GM21367 (cell line): ENCODE measurements around the gene CPNE7.

ENCODE experiments used
- ATAC-seq: cut with Tn5 transposase; IDR thresholded peaks from one replicate; pipeline ENCODE4 v1.9.1; 2021; ENCODE audit not compliant: unreplicated experiment

Gene CPNE7

DNA sequence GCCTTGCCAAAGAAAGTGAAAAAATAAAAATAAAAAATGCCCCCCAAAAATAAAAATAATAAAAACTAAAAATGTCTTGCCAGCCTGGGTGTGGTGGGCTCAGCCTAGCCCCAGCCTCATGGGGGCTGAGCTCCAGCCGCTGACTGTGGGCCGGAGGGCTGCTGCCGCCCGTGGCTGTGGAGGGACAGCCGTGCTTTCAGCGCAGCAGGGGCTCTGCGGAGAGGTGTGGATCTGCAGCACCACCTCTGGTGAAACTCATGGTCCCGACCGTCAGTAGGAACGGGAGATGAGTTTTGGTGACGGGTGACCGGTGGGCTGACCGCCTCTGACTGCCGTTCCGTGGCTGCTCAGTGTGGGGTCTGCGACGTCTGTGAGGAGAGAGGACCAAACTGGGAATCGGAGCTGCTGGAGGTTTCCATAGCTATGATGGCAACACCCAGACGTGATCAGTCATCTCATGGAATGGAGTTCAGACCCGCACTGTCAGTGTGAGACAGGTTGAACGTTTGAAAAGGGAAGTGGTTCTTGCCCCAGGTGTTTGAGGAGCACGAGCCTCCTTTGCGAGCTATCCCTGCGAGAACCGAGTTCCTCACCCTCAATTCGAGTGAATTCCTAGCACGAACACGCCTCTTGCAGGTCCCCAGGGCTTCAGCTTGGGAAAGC lies 27.1 kb upstream of the CPNE7 start:
- ATAC-seq = no peak

- ATAC-seq = no peak
Measured at GRCh38 chr16:89549007-89549700, 26.4 kb upstream of the CPNE7 start.

- no peak for ATAC-seq
Measured at GRCh38 chr16:89550421-89551007, 25.0 kb upstream of the CPNE7 start.

GRCh38 chr16:89552329-89552728 lies 23.2 kb upstream of the CPNE7 start:
- ATAC-seq = no peak

- ATAC-seq = no peak
Measured at GRCh38 chr16:89552913-89553312, 22.6 kb upstream of the CPNE7 start.

- ATAC-seq = no peak
Measured at GRCh38 chr16:89553733-89554132, 21.8 kb upstream of the CPNE7 start.

GRCh38 chr16:89554343-89554742 lies 21.2 kb upstream of the CPNE7 start:
- ATAC-seq = no peak

DNA sequence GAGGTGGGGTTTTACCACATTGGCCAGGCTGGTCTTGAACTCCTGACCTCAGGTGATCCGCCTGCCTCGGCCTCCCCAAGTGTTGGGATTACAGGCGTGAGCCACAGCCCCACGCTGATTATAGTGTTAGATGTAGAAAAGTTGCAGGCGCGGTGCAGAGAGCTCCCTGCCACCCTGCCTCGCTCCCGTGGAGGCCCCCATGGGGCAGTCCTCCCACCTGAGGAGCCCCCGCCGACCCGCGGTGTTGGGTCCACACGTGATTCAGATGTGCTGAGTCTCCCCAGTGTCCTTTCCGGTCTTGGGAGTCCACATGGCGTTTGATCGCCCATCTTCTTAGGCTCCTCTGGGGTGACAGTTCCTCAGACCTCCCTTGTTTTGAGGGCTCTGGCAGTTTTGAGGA lies 20.3 kb upstream of the CPNE7 start:
- ATAC-seq = no peak

DNA sequence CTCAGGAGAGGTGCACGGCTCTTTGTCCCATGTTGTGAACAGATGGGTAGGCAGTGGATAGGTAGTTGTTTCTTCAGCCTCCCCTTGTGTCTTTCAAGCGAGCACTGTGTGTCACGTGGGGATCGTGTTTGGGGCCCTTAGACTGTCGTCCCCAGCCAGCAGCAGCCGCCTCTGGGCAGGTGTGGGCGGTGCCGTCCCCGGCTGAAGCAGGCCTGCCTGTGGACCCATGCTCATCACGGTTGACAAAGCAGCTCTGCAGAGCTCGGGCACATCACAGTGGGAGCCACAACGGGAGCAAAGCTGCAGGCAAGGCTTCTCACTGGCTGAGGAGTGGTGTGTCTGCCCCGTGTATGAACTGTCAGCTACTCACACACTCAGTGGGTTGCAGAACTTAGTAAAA lies 19.8 kb upstream of the CPNE7 start:
- no peak for ATAC-seq

GRCh38 chr16:89556750-89557689 lies 18.5 kb upstream of the CPNE7 start:
- ATAC-seq = no peak

DNA sequence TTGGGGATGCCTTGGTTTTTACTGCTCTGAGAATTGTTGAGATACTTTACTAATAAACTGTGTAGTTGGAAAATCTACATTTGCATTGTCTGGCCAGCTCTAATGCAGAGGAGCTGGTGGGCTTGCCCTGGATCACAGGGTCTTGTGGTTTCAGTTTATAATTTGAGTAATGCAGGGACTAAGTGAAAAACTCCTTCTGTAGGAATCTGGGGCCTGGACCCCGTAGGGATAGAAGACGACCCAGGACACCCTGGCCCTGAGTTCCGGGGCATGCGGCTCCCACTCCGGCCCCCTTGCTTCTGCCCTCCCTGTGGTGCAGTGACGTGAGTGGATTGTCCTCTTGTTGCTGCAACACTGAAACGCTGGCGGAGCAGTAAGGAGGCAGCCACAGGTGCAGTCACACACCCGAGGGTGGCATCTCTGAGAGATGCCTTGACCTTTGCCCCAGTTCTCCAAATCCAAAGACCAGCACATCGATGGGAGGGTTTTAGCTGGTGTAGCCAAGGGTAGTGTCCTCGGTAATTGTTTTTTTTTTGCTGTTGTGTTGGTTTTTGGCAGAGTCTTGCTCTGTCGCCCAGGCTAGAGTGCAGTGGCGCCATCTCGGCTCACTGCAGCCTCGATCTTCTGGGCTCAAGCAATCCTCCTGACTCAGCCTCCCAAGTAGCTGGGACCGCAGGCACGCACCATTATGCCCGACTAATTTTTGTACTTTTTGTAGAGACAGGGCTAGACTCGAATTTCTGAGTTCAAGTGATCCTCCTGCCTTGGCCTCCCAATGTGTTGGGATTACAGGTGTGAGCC lies 17.7 kb upstream of the CPNE7 start:
- no peak for ATAC-seq

- peak; percentile 72 for ATAC-seq
Measured at GRCh38 chr16:89560378-89561141, 15.0 kb upstream of the CPNE7 start, which contains the start of gene RPL13. Gene RPL13 (plus strand): TSS chr16:89560682. CDS start chr16:89560960, 278 bp downstream.

DNA sequence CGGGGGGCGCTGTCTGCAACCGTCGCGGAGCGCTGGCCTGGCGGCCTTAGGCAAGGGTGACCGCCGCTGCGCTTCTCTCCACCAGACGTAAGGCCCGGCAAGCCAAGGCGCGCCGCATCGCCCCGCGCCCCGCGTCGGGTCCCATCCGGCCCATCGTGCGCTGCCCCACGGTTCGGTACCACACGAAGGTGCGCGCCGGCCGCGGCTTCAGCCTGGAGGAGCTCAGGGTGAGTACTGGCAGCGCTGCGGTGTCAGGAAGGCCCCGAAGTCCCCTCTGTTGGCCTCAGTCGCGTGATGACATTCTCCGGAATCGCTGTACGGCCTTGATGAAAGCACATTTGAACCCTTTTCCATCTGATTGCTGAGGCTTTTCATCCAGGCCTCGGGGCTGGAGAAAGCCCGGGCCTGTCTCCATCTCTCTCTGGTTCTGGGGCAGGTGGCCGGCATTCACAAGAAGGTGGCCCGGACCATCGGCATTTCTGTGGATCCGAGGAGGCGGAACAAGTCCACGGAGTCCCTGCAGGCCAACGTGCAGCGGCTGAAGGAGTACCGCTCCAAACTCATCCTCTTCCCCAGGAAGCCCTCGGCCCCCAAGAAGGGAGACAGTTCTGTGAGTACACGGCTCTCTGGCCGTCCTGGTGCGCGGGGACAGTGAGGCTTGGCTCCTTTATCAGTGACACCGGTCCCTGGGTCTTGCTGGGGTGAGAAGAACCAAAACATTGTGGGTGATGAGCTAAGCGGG lies 14.2 kb upstream of the CPNE7 start:
- ATAC-seq = no peak

- ATAC-seq = no peak
Measured at GRCh38 chr16:89561884-89562599, 13.5 kb upstream of the CPNE7 start.

DNA sequence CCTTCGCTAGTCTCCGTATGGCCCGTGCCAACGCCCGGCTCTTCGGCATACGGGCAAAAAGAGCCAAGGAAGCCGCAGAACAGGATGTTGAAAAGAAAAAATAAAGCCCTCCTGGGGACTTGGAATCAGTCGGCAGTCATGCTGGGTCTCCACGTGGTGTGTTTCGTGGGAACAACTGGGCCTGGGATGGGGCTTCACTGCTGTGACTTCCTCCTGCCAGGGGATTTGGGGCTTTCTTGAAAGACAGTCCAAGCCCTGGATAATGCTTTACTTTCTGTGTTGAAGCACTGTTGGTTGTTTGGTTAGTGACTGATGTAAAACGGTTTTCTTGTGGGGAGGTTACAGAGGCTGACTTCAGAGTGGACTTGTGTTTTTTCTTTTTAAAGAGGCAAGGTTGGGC lies 12.6 kb upstream of the CPNE7 start:
- no peak for ATAC-seq

GRCh38 chr16:89563639-89564392 lies 11.7 kb upstream of the CPNE7 start:
- ATAC-seq = no peak

GRCh38 chr16:89564476-89565255 lies 10.9 kb upstream of the CPNE7 start:
- ATAC-seq = no peak
